NCI-H226 (cell line): ENCODE measurements around the gene MARS2.
A peak's percentile ranks its signal among the peaks of the same experiment; 100 is the strongest.
"Not testable (repeated sequence)": the region's sequence is repeated elsewhere in the genome, so short reads cannot be mapped to it uniquely, and the experiment has no call there.

Experiments used
- DNase-seq: peaks from one replicate; pipeline ENCODE4 v3.0.0-alpha.2; 2015

The MARS2 gene

DNA sequence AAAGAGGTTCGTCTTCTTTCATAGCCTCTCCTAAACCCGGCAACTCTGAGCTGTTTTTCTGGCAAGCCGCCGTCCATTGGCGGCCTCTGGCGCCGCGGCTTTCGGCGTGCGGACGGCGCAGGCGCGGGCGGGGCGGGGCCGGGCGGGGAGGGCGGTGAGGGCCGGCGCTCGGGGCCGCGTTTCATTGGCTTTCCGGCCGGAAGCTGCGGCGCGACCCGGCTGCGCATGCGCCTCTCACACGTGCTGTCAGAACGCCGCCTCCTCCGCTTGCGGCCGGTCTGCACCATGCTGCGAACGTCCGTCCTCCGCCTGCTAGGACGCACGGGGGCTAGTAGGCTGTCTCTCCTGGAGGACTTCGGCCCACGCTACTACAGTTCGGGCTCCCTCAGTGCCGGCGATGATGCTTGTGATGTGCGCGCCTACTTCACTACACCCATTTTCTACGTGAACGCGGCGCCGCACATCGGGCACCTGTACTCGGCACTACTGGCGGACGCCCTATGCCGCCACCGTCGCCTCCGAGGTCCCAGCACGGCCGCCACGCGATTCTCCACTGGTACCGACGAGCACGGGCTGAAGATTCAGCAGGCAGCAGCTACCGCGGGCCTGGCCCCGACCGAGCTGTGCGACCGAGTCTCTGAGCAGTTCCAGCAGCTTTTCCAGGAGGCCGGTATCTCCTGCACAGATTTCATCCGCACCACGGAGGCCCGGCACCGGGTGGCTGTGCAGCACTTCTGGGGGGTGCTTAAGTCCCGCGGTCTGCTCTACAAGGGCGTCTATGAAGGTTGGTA is at the start of gene MARS2:
Gene MARS2 (plus strand): TSS at position 249 of the 791 bp plus-strand sequence. CDS start 37 bp downstream, at position 286.
- DNase-seq, result peak; percentile 86

GRCh38 chr2:197657562-197657961 is 47.6 kb upstream of the MARS2 start:
- no peak for DNase-seq

DNA sequence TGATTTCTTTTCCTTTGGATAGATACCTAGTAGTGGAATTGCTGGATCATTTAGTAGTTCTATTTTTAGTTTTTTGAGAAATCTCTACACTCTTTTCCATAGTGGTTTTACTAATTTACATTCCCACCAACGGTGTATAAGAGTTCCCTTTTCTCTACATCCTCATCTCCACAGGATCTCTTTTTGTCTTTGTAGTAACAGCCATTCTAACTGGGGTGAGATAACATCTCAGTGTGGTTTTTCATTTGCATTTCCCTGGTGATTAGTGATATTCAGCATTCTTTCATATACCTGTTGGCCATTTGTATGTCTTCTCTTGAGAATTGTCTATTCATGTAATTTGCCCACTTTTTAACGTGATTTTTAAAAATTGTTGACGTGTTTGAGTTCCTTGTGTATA is 43.5 kb upstream of the MARS2 start:
- no peak for DNase-seq

GRCh38 chr2:197666277-197666676 is 38.9 kb upstream of the MARS2 start:
- no peak for DNase-seq

GRCh38 chr2:197668296-197668695 is 36.9 kb upstream of the MARS2 start:
- DNase-seq, result no peak

GRCh38 chr2:197669077-197669476 is 36.1 kb upstream of the MARS2 start:
- no peak for DNase-seq

DNA sequence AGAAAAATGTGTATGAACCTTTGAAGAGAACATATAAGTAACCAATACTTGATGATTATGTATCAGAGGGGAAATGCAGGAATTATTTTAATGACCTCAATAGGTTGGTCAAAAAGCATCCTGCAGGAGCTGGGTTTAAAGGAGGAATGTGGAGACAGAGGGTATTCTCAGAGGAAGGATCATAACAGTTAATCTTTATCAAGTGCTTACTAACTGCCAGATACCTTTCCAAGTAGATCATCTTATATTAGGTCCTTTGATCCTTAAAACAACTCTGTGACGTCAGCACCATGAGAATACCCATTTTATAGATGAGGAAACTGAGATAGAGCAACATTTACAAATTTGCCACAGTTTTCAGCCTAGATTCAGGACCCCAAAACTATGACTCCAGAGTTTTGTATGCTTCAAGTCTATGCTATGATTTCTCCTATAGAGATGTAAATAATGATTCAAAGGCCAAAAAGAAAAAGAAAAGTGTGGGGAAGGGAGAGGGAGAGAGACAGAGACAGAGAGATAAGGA is 32.7 kb upstream of the MARS2 start:
- no peak for DNase-seq

DNA sequence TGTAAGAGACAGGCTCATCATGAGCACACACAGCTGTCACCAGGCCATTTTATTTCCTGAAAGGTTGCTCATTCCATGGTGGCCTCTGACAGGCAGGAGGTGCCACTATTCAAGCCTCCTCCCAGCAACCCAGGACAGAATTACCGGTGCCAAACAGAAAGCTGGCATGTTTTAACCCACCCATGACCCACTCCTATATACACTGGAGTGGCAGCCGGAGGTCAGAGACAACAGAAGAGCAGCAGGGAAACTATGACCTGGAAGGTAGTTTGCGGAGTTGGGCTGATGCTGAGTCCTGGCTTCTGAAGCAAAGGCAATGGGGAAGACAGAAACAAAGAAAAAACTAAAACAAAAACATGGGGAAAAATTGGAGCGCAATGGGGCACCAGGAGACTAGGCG is 32.1 kb upstream of the MARS2 start:
- no peak for DNase-seq

GRCh38 chr2:197673606-197674005 is 31.6 kb upstream of the MARS2 start:
- no peak for DNase-seq

- DNase-seq, result no peak
These were observed 31.1 kb upstream of the MARS2 start for GRCh38 chr2:197674060-197674459.

DNA sequence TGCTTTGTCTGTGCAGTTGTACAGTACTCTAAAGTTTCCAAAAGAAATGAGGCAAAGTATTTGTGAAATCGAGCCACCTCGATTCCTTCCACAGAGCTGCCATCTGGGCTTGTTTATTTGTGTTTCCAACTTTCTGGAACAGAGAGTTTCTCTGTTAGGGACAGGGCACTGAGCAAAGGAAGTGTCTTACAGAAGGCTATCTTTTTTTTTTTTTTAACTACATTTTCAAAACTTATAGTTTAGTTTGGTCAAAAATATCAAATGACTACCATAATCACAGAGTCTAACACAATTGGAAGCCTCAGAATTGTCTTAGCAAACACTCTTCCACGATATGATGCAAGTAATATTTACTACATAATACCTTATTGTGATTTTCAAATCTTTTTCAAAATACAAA is 30.6 kb upstream of the MARS2 start:
- no peak for DNase-seq

GRCh38 chr2:197675246-197675645 is 29.9 kb upstream of the MARS2 start, which contains the start of gene RFTN2:
Gene RFTN2, minus strand, starts transcription at chr2:197675587. Its CDS starts 129 bp downstream, at chr2:197675458.
- no peak for DNase-seq

DNA sequence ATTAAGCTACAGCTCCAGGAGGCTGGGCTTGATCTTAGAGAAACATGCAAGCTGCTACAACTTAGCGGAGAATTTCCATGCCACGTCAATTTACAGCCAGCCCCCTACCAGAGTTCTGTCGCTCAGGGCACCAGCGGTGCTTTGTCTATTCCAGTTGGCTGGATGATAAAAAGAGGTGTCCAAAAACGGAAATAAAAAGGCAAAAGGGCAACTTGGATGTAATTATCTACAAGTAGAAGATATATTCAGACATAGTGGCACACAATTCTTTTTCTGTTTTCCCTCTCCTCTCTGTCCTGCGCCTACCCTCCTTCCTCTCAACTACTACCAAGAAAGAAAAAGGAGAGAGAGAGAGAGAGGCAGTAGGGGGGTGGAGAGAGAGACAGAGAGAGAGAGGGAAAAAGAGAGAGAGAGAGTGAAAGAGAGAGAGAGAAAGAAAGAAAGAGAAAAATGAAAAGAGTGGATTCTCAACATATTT is 29.4 kb upstream of the MARS2 start:
- no peak for DNase-seq

DNA sequence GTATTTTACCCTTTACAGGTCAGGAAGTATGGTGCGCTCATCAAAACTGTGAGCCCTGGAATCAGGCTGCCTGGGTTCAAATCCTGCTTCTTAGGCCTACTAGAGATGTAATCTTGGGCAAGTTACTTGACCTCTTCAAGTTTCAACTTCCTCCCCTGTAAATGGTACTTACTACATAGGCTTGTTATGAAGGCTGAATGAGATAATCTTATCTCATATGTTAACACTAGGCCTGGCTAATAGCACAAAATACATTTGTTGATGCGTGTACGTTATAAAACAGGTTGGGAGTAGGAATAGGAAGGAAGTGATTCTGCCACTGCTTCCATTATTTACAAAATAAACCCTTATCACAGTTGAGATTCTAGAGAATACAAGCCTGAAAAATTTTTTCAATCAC is 28.1 kb upstream of the MARS2 start:
- DNase-seq, result peak; percentile 25

GRCh38 chr2:197677483-197677882 is 27.7 kb upstream of the MARS2 start:
- DNase-seq, result no peak

DNA sequence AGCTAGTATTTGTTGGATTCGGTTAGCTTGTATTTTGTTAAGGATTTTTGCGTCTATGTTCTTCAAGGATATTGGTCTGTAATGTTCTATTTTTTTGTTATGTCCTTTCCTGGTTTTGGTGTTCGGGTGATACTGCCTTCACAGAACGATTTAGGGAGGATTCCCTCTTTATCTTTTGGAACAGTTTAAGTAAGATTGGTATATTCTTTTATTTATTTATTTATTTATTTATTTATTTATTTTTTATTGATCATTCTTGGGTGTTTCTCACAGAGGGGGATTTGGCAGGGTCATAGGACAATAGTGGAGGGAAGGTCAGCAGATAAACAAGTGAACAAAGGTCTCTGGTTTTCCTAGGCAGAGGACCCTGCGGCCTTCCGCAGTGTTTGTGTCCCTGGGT is 10.0 kb upstream of the MARS2 start:
- DNase-seq, result not testable (repeated sequence)

- DNase-seq, result not testable (repeated sequence)
These were observed 9.2 kb upstream of the MARS2 start for GRCh38 chr2:197695971-197696370.

DNA sequence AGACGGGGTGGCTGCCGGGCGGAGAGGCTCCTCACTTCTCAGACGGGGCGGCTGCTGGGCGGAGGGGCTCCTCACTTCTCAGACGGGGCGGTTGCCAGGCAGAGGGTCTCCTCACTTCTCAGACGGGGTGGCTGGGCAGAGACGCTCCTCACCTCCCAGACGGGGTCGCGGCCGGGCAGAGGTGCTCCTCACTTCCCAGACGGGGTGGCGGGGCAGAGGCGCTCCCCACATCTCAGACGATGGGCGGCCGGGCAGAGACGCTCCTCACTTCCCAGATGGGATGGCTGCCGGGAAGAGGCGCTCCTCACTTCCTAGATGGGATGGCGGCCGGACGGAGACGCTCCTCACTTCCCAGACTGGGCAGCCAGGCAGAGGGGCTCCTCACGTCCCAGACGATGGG is 8.6 kb upstream of the MARS2 start:
- DNase-seq, result not testable (repeated sequence)

GRCh38 chr2:197699724-197700123 is 5.4 kb upstream of the MARS2 start:
- not testable (repeated sequence) for DNase-seq

DNA sequence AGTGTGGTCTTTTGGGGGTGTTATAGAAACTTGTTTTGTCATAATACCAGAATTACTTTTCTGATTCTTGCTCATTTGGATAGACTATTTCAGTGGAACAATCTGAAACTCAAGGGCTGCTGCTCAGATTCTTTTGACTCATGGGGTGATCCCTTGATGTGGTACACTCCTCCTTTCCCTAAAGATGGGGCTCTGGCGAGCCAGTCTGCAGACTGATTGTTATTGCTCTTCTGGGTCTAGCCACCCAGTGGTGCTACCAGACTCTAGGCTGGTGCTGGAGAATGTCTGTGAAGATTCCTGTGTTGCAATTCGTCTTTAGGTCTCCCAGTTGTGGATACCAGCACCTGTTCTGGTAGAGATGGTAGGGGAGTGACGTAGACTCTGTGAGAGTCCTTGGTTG is 4.2 kb upstream of the MARS2 start:
- no peak for DNase-seq

GRCh38 chr2:197704434-197705120 is 592 bp upstream of the MARS2 start:
- no peak for DNase-seq

- DNase-seq, result no peak
These were observed 1.0 kb downstream of the MARS2 start for GRCh38 chr2:197705912-197706838.

GRCh38 chr2:197706839-197707207 is 1.7 kb downstream of the MARS2 start:
- DNase-seq, result no peak
